ENCODE data around the gene TAF6.

Gene TAF6

DNA sequence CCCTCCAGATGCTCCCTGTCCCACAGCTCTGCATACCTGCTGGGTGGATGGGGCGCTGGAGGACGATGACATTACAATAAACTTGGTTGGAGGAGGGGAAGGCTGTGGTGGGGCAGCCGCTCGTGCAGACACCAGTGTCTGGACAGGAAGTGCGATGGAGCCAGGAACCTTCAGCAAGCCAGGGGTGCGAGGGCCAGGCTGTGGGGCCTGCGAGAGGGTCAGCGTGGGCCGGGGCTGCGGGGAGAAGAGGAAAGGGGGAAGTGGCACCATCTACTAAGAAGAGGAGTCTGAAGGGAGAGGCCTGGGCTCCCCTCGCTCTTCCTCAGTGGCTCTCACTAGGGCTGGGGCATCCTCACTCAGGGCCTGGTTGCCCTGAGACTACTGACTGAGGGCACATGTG, 11.3 kb downstream of the TAF6 start:
- TF ChIP-seq, protein P1, sequence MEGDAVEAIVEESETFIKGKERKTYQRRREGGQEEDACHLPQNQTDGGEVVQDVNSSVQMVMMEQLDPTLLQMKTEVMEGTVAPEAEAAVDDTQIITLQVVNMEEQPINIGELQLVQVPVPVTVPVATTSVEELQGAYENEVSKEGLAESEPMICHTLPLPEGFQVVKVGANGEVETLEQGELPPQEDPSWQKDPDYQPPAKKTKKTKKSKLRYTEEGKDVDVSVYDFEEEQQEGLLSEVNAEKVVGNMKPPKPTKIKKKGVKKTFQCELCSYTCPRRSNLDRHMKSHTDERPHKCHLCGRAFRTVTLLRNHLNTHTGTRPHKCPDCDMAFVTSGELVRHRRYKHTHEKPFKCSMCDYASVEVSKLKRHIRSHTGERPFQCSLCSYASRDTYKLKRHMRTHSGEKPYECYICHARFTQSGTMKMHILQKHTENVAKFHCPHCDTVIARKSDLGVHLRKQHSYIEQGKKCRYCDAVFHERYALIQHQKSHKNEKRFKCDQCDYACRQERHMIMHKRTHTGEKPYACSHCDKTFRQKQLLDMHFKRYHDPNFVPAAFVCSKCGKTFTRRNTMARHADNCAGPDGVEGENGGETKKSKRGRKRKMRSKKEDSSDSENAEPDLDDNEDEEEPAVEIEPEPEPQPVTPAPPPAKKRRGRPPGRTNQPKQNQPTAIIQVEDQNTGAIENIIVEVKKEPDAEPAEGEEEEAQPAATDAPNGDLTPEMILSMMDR (conservative IDR thresholded peaks at IDR 0.05; ENCODE audit: control insufficient read depth, insufficient read depth, low read depth, low read length) = no peak
- no peak for DNase-seq (ENCODE audit: low read depth)
- no peak overlapping the region for H3K4me3 ChIP-seq (ENCODE audit: control insufficient read depth, low read depth, low read length)

DNA sequence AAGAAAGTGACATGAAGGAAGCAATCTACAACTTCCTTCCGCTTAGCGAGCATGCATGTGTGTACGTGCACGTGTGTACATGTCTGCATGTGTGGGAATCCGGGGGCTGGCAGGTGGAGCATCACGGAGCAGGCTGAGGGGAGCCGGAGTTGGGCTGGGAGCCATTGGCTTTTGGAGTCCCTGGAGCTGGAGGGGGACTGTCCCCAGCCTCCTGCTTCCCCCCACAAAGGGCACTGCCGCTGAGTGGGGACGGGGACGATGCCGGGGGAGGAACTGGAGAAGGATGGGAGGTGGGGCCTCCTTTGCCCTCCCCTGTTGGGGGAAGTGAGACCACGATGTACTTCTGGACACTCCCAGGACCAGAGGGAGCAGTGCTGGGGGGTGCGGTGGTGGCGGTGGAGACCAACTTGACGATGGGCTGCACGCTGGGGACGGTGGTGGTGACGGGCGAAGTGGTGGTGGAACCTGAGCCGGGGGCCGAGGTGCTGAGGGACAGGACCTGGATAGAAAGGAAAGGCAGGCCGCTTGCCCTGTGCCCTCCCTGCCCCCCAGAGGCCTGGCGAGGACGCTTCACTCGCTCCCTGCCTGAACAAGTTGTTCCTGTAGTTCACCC, 11.9 kb downstream of the TAF6 start:
- no peak overlapping the region for H3K4me3 ChIP-seq (ENCODE audit: control insufficient read depth, low read depth, low read length)
- TF ChIP-seq, protein P1 (conservative IDR thresholded peaks at IDR 0.05; ENCODE audit: control insufficient read depth, insufficient read depth, low read depth, low read length) = no peak
- no peak for DNase-seq (ENCODE audit: low read depth)

DNA sequence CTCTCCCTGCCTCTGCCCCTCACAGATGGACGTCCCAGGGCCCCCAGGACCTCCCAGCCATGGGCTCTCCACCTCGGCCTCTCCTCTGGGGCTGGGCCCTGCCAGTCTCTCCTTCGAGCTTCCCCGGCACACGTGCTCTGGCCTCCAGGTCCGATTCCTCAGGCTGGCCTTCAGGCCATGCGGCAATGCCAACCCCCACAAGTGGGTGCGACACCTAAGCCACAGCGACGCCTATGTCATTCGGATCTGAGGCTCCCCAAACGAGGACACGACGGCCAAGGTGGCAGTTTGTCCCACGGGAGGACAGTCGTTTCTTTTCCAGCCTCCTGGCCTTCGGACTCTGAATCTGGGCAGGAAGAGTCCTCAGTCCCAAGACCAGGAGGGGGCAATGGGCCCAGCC, 12.5 kb downstream of the TAF6 start:
- DNase-seq (ENCODE audit: low read depth) = no peak
- TF ChIP-seq, protein P1 (conservative IDR thresholded peaks at IDR 0.05; ENCODE audit: control insufficient read depth, insufficient read depth, low read depth, low read length) = no peak
- no peak overlapping the region for H3K4me3 ChIP-seq (ENCODE audit: control insufficient read depth, low read depth, low read length)

GRCh38 chr7:100105534-100105933, 13.6 kb downstream of the TAF6 start:
- no peak overlapping the region for H3K4me3 ChIP-seq (ENCODE audit: control insufficient read depth, low read depth, low read length)
- TF ChIP-seq, protein P1 (conservative IDR thresholded peaks at IDR 0.05; ENCODE audit: control insufficient read depth, insufficient read depth, low read depth, low read length) = no peak
- DNase-seq (ENCODE audit: low read depth) = no peak

GRCh38 chr7:100102950-100103840, 16.0 kb downstream of the TAF6 start:
- peak; percentile 97 for DNase-seq (ENCODE audit: low read depth)
- H3K4me3 ChIP-seq (ENCODE audit: control insufficient read depth, low read depth, low read length) = no peak overlapping the region
- TF ChIP-seq, protein P1 (conservative IDR thresholded peaks at IDR 0.05; ENCODE audit: control insufficient read depth, insufficient read depth, low read depth, low read length) = no peak

DNA sequence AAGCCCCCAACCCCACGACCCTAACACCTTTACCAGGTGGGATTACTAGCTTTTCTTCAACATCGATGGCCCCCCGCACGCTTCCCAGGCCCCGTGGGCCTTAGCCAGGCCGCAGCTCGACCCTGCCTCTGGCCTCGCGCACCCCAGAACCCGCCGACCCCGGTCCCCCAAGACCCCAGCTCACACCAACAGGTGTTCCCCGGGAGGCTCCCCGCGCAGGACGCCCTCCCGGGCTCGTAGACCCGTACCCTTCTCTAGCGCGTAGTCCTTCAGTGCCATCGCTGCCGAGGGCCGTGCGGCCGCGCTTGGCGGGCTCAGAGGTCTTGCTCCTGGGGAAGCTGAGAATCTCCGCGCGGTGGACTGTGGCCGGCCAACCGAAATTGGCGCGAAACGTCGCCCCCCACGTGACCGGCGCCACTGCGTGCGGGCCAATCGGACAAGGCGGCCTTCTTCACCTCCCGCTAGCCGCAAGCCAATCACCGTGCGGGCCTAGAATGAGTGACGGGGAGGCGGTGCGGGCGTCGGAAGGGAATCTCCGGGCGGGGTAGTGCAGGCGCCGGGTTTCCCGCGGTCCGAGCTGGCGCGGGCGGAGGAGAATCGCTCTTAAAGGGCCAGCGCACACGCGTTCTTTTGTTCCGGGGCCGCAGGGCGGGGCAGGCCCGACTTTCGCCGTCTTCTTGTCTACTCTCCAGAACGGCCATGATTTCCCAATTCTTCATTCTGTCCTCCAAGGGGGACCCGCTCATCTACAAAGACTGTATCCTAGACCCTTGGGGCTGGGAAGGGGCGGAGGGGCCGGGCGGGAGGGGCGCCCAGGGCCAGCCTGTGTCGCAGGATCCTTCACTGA, 17.9 kb downstream of the TAF6 start, which contains the start of the genes AP4M1 and MCM7:
AP4M1 (plus strand) TSS at position 628 of the 847 bp plus-strand sequence; CDS start at position 700, 72 bp downstream.
MCM7 (minus strand) TSS at position 382 of the 847 bp plus-strand sequence; CDS start at position 279, 103 bp downstream.
- DNase-seq (ENCODE audit: low read depth) = peak; percentile 98
- H3K4me3 ChIP-seq (ENCODE audit: control insufficient read depth, low read depth, low read length) = peak within 1 kb of the TSS; percentile 84
- TF ChIP-seq, protein P1 (conservative IDR thresholded peaks at IDR 0.05; ENCODE audit: control insufficient read depth, insufficient read depth, low read depth, low read length) = no peak
